MM.1S (cell line): Measurements from ENCODE around the gene ZNF236.

Experiments
- DNase-seq: peaks from one replicate; pipeline ENCODE4 v3.0.0-alpha.2; 2015
- H2AFZ ChIP-seq: fragments of 300-600 bp; sonication (generic); 2 replicates; pipeline ENCODE4 v1.6.0; 2016; ENCODE audit warnings: antibody characterized with exemption, low read length
- H3F3A ChIP-seq: fragments of 300-600 bp; sonication (generic); 2 replicates; pipeline ENCODE4 v1.6.1; 2016; ENCODE audit warnings: mild to moderate bottlenecking, antibody characterized with exemption, low read length, moderate library complexity, mixed read lengths; ENCODE audit not compliant: insufficient read depth
- H3K27ac ChIP-seq: fragments of 300-600 bp; sonication (generic); 2 replicates; pipeline ENCODE4 v1.5.1; 2016; ENCODE audit warnings: mild to moderate bottlenecking, low read length
- H3K27me3 ChIP-seq: fragments of 300-600 bp; sonication (generic); replicated peaks from 2 replicates; pipeline ENCODE4 v1.6.0; 2016; ENCODE audit warnings: low read length; ENCODE audit not compliant: insufficient read depth
- H3K36me3 ChIP-seq: fragments of 300-600 bp; sonication (generic); replicated peaks from 2 replicates; pipeline ENCODE4 v1.6.1; 2016; ENCODE audit warnings: mild to moderate bottlenecking, low read length, mixed read lengths; ENCODE audit not compliant: insufficient read depth
- H3K4me1 ChIP-seq: fragments of 300-600 bp; sonication (generic); 2 replicates; pipeline ENCODE4 v1.6.1; 2016; ENCODE audit warnings: low read length, mixed read lengths
- H3K4me2 ChIP-seq: fragments of 300-600 bp; sonication (generic); 2 replicates; pipeline ENCODE4 v1.6.0; 2016; ENCODE audit warnings: low read depth, low read length
- H3K4me3 ChIP-seq: fragments of 300-600 bp; sonication (generic); 2 replicates; pipeline ENCODE4 v1.5.1; 2016; ENCODE audit warnings: low read length, mixed read lengths
- H3K79me2 ChIP-seq: fragments of 300-600 bp; sonication (generic); 2 replicates; pipeline ENCODE4 v1.6.1; 2016; ENCODE audit warnings: mixed run types, low read length, mixed read lengths
- H3K9ac ChIP-seq: fragments of 300-600 bp; sonication (generic); 2 replicates; pipeline ENCODE4 v1.6.1; 2016; ENCODE audit warnings: low read length, mixed read lengths
- H3K9me2 ChIP-seq: fragments of 300-600 bp; sonication (generic); replicated peaks from 2 replicates; pipeline ENCODE4 v1.6.1; 2016; ENCODE audit warnings: mild to moderate bottlenecking, low read length, mixed read lengths; ENCODE audit not compliant: insufficient read depth
- H3K9me3 ChIP-seq: fragments of 300-600 bp; sonication (generic); replicated peaks from 2 replicates; pipeline ENCODE4 v1.6.1; 2016; ENCODE audit warnings: mild to moderate bottlenecking, low read length, mixed read lengths; ENCODE audit not compliant: insufficient read depth
- H4K20me1 ChIP-seq: fragments of 300-600 bp; sonication (generic); 2 replicates; pipeline ENCODE4 v1.6.1; 2016; ENCODE audit warnings: mild to moderate bottlenecking, low read length, moderate library complexity, mixed read lengths; ENCODE audit not compliant: insufficient read depth
- EZH2 ChIP-seq: fragments of 300-600 bp; sonication (generic); optimal IDR thresholded peaks from 2 replicates; pipeline ENCODE3; 2017; ENCODE audit warnings: low read depth, mild to moderate bottlenecking, antibody characterized with exemption, low read length, mixed read lengths
- EZH2phosphoT487 ChIP-seq: fragments of 300-600 bp; sonication (generic); IDR thresholded peaks from 2 replicates; pipeline ENCODE4 v1.6.1; 2018; ENCODE audit warnings: antibody characterized with exemption, low read length
- TF ChIP-seq, protein P1 (sequence below): fragments of 300-600 bp; sonication (generic); IDR thresholded peaks from 2 replicates; pipeline ENCODE4 v1.5.1; 2016; ENCODE audit warnings: antibody characterized with exemption, low read length, mixed read lengths

Gene ZNF236

DNA sequence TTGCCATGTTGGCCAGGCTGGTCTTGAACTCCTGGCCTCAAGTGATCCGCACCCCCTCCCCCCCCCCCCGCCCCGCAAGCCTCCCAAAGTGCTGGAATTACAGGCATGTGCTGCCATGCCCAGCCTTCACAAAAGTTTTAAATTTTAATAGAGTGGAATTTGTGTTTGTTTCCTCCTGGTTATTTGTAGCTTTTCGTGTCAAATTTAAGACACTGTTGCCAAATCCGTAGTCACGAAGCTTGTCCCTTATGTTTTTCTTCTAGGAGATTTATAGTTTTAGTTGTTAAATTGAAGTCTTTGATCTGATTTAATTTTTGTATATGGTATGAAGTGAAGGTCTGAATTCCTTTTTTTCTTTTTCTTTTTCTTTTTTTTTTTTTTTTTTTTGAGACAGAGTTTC is 14.7 kb downstream of the ZNF236 start:
- no peaks in the 10 kb centered on the region for H3K27me3 ChIP-seq
- H4K20me1 ChIP-seq = no peaks in the 10 kb centered on the region
- no peak for DNase-seq
- TF ChIP-seq, protein P1, sequence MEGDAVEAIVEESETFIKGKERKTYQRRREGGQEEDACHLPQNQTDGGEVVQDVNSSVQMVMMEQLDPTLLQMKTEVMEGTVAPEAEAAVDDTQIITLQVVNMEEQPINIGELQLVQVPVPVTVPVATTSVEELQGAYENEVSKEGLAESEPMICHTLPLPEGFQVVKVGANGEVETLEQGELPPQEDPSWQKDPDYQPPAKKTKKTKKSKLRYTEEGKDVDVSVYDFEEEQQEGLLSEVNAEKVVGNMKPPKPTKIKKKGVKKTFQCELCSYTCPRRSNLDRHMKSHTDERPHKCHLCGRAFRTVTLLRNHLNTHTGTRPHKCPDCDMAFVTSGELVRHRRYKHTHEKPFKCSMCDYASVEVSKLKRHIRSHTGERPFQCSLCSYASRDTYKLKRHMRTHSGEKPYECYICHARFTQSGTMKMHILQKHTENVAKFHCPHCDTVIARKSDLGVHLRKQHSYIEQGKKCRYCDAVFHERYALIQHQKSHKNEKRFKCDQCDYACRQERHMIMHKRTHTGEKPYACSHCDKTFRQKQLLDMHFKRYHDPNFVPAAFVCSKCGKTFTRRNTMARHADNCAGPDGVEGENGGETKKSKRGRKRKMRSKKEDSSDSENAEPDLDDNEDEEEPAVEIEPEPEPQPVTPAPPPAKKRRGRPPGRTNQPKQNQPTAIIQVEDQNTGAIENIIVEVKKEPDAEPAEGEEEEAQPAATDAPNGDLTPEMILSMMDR = no peak
- no peak for TF ChIP-seq EZH2
- TF ChIP-seq EZH2phosphoT487 = no peak
- no peak overlapping the region for H3K4me2 ChIP-seq
- no peaks in the 10 kb centered on the region for H3K9me2 ChIP-seq
- H3K9ac ChIP-seq = no peak overlapping the region
- H3K4me3 ChIP-seq = no peak overlapping the region
- no peak overlapping the region for H3K27ac ChIP-seq
- peaks cover 35% of the 10 kb centered on the region for H3K79me2 ChIP-seq
- H3K4me1 ChIP-seq = no peaks in the 10 kb centered on the region
- H3F3A ChIP-seq = no peaks in the 10 kb centered on the region
- no peaks in the 10 kb centered on the region for H3K36me3 ChIP-seq
- H3K9me3 ChIP-seq = no peaks in the 10 kb centered on the region
- no peak overlapping the region for H2AFZ ChIP-seq

GRCh38 chr18:76838182-76838581 is 15.8 kb downstream of the ZNF236 start:
- H4K20me1 ChIP-seq = no peaks in the 10 kb centered on the region
- peaks cover 24% of the 10 kb centered on the region for H3K79me2 ChIP-seq
- no peaks in the 10 kb centered on the region for H3F3A ChIP-seq
- no peaks in the 10 kb centered on the region for H3K4me1 ChIP-seq
- H3K27ac ChIP-seq = no peak overlapping the region
- H3K9me3 ChIP-seq = no peaks in the 10 kb centered on the region
- TF ChIP-seq EZH2 = no peak
- no peak for TF ChIP-seq EZH2phosphoT487
- TF ChIP-seq, protein P1 = no peak
- H3K9ac ChIP-seq = no peak overlapping the region
- H3K4me2 ChIP-seq = no peak overlapping the region
- no peaks in the 10 kb centered on the region for H3K27me3 ChIP-seq
- H2AFZ ChIP-seq = no peak overlapping the region
- H3K36me3 ChIP-seq = no peaks in the 10 kb centered on the region
- DNase-seq = no peak
- H3K4me3 ChIP-seq = no peak overlapping the region
- no peaks in the 10 kb centered on the region for H3K9me2 ChIP-seq

DNA sequence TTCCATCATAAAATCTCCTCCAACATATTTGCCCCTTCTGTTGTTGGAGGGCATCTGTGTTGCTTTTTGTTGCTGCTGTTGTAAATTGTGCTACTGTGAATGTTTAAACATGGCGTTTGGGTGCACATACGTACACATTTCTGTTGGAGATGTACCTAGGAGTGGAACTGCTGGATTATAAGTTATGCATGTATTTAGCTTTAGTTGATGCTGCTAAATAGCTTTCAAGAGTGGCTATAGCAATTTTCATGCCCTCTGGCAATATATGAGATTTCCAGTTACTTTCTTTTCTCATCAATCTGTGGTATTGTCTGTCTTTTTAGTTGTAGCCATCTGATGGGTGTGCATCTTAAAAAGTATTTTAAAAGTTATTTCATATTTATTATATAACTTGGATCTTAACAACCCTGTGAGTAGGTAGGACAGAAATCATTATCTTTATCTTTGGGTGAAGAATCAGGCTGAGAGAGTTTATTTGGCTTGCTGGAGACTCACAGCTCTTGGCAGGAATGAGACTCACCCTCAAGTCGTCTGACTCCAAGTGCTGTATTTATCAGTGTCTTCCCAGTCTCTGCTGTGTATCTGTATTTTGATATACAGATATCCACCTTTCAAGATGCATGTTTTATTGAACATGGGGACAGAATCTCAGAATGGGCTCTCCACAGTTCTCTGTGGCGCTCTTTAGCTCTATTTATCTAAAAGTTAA is 16.9 kb downstream of the ZNF236 start:
- Histone ChIP-seq H3K9me3 (no peaks in the 10 kb centered on the region), H3K27me3 (no peaks in the 10 kb centered on the region), H3K9ac (no peak overlapping the region), H3K79me2 (peaks cover 22% of the 10 kb centered on the region), H3K4me1 (no peaks in the 10 kb centered on the region), H3K4me3 (no peak overlapping the region), H3K9me2 (no peaks in the 10 kb centered on the region), H3K4me2 (no peak overlapping the region), H4K20me1 (no peaks in the 10 kb centered on the region), H3F3A (no peaks in the 10 kb centered on the region), H2AFZ (no peak overlapping the region), H3K36me3 (no peaks in the 10 kb centered on the region), H3K27ac (no peak overlapping the region)
- TF ChIP-seq EZH2phosphoT487 = no peak
- no peak for TF ChIP-seq EZH2
- TF ChIP-seq, protein P1 = no peak
- no peak for DNase-seq
